Hepatocyte (in vitro differentiated cells): ENCODE measurements around the gene NHLH1. TPM values are rescaled to one million over a fixed set of nuclear protein-coding genes. Genes with fewer than 3 reads are reported as not detected.

Experiments used
- DNase-seq: peaks from one replicate; pipeline ENCODE4 v3.0.0-alpha.2; 2016; ENCODE audit warnings: low spot score
- H2AFZ ChIP-seq: fragments of 200-600 bp; sonication (generic); 2 replicates; pipeline ENCODE4 v1.6.0; 2016; ENCODE audit warnings: antibody characterized with exemption, mild to moderate bottlenecking
- H3K27ac ChIP-seq: fragments of 200-600 bp; sonication (generic); 2 replicates; pipeline ENCODE4 v1.5.1; 2016; ENCODE audit warnings: mild to moderate bottlenecking
- H3K27me3 ChIP-seq: fragments of 200-600 bp; sonication (generic); 2 replicates; pipeline ENCODE4 v1.6.1; 2016
- H3K36me3 ChIP-seq: fragments of 200-600 bp; sonication (generic); replicated peaks from 2 replicates; pipeline ENCODE4 v1.5.1; 2016; ENCODE audit warnings: low read depth; ENCODE audit not compliant: insufficient read depth
- H3K4me1 ChIP-seq: fragments of 200-600 bp; sonication (generic); 2 replicates; pipeline ENCODE4 v1.5.1; 2016; ENCODE audit warnings: mild to moderate bottlenecking, moderate library complexity; ENCODE audit not compliant: insufficient read depth
- H3K4me2 ChIP-seq: fragments of 200-600 bp; sonication (generic); 2 replicates; pipeline ENCODE4 v1.6.0; 2016
- H3K4me3 ChIP-seq: fragments of 200-600 bp; sonication (generic); 2 replicates; pipeline ENCODE4 v1.5.1; 2016; ENCODE audit warnings: mild to moderate bottlenecking
- H3K79me2 ChIP-seq: fragments of 200-600 bp; sonication (generic); 2 replicates; pipeline ENCODE4 v1.6.0; 2017; ENCODE audit warnings: mild to moderate bottlenecking
- H3K9me2 ChIP-seq: fragments of 200-600 bp; sonication (generic); replicated peaks from 2 replicates; pipeline ENCODE4 v1.6.0; 2017; ENCODE audit warnings: mild to moderate bottlenecking; ENCODE audit not compliant: insufficient read depth
- H3K9me3 ChIP-seq: fragments of 200-600 bp; sonication (generic); 2 replicates; pipeline ENCODE4 v1.5.1; 2016; ENCODE audit warnings: low read depth, mild to moderate bottlenecking
- H4K20me1 ChIP-seq: fragments of 200-600 bp; sonication (generic); 2 replicates; pipeline ENCODE4 v1.6.0; 2016; ENCODE audit warnings: mild to moderate bottlenecking; ENCODE audit not compliant: insufficient read depth, poor library complexity, severe bottlenecking
- CTCF ChIP-seq: fragments of 200-600 bp; sonication (generic); IDR thresholded peaks from 2 replicates; pipeline ENCODE4 v1.5.1; 2016; ENCODE audit warnings: antibody characterized with exemption, mild to moderate bottlenecking; ENCODE audit not compliant: poor library complexity
- EZH2 ChIP-seq: fragments of 200-600 bp; sonication (generic); IDR thresholded peaks from 2 replicates; pipeline ENCODE4 v1.6.1; 2016; ENCODE audit warnings: antibody characterized with exemption, mild to moderate bottlenecking, borderline replicate concordance
- EZH2phosphoT487 ChIP-seq: fragments of 200-600 bp; sonication (generic); IDR thresholded peaks from one replicate; pipeline ENCODE4 v1.6.1; 2018; ENCODE audit warnings: antibody characterized with exemption, mild to moderate bottlenecking, low read depth, moderate library complexity; ENCODE audit not compliant: unreplicated experiment, severe bottlenecking
- WGBS: methylation state at CpG from one replicate; pipeline ENCODE4 v1.1.6; 2016; ENCODE audit warnings: low lambda C conversion rate; ENCODE audit errors: missing lambda C conversion rate; 5-methylcytosine and 5-hydroxymethylcytosine counted together
- polyA plus RNA-seq: library from polyadenylated mRNA; unstranded; fragments of >200 nt; fragmentation: Nextera tagmentation; extraction: Ambion mirVana; gene quantifications from 2 replicates; pipeline ENCODE4 v1.2.1, GENCODE V29; 2016
- total RNA-seq: library from RNA; depleted of rRNA; stranded (reverse); fragments of >200 nt; gene quantifications from 2 replicates; pipeline ENCODE4 v1.2.3, GENCODE V29; 2014

The NHLH1 gene
- total and polyA plus RNA-seq, 2 experiments from 2014 or later = 0.13 TPM; not detected in 1

DNA sequence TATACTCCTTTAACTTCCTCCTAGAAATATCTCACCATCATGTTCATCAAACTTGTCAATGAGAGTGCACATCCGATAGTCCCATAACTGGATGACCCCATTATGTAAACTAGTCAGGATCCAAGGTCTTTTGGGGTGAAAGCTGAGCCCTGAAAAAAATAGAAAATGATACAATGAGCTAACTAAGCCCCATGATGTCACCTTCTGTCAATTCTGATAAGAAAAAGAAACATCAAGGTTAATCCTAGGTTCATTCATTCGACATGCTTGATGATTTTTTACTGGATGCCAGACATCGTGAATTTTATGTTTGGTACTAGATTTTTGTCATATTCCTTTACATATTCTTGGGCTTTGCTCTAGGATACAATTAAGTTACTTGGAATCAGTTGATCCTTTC lies 26.7 kb upstream of the NHLH1 start:
- Histone ChIP-seq H4K20me1 (peaks cover 32% of the 10 kb centered on the region), H2AFZ (no peak overlapping the region), H3K27me3 (no peaks in the 10 kb centered on the region), H3K27ac (no peak overlapping the region), H3K79me2 (peaks cover 94% of the 10 kb centered on the region), H3K9me3 (no peaks in the 10 kb centered on the region), H3K4me3 (no peak overlapping the region), H3K4me1 (peaks cover 12% of the 10 kb centered on the region), H3K36me3 (no peaks in the 10 kb centered on the region), H3K4me2 (peak overlapping the region; percentile 81), H3K9me2 (no peaks in the 10 kb centered on the region)
- no peak for DNase-seq
- whole genome bisulfite sequencing = 80% methylated on average over 3 of the region's 3 CpGs
- TF ChIP-seq EZH2phosphoT487 (no peak), EZH2 (no peak), CTCF (no peak)

DNA sequence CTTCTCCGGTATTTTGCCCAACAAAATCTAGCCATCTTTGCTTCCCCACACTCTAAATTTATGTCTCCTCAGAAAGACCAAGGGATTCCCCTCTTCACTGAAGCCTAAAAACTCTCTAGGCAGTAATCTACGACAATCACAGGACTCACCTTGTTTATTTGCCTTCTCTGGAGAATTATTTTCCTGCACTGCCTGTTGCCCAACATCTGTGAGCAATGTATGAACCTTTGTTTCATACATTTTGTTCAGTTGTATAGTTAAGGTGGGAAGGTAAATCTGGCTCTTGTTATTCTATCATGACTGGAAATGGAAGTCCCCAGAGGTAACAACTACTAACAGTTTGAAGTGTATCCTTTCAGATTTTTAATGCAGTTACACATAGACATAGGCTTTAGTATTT lies 26.0 kb upstream of the NHLH1 start:
- Histone ChIP-seq H3K9me2 (no peaks in the 10 kb centered on the region), H3K9me3 (no peaks in the 10 kb centered on the region), H3K27ac (no peak overlapping the region), H3K79me2 (peaks cover 96% of the 10 kb centered on the region), H3K4me3 (no peak overlapping the region), H3K4me1 (peaks cover 12% of the 10 kb centered on the region), H3K27me3 (no peaks in the 10 kb centered on the region), H2AFZ (no peak overlapping the region), H3K36me3 (no peaks in the 10 kb centered on the region), H3K4me2 (peak overlapping the region; percentile 81), H4K20me1 (peaks cover 32% of the 10 kb centered on the region)
- no peak for TF ChIP-seq EZH2
- no peak for TF ChIP-seq EZH2phosphoT487
- TF ChIP-seq CTCF = no peak
- 50% methylated on average over 2 of the region's 2 CpGs for WGBS
- no peak for DNase-seq

- H3K4me1 ChIP-seq = peaks cover 12% of the 10 kb centered on the region
- WGBS = under 1% methylated on average over 7 of the region's 7 CpGs
- peaks cover 96% of the 10 kb centered on the region for H3K79me2 ChIP-seq
- no peaks in the 10 kb centered on the region for H3K9me3 ChIP-seq
- H3K27ac ChIP-seq = peak overlapping the region; percentile 94
- H2AFZ ChIP-seq = peak overlapping the region; percentile 38
- H3K4me2 ChIP-seq = peak overlapping the region; percentile 81
- H4K20me1 ChIP-seq = peaks cover 32% of the 10 kb centered on the region
- no peaks in the 10 kb centered on the region for H3K27me3 ChIP-seq
- H3K4me3 ChIP-seq = peak overlapping the region; percentile 85
- TF ChIP-seq EZH2 = no peak
- no peak for TF ChIP-seq CTCF
- TF ChIP-seq EZH2phosphoT487 = no peak
- H3K9me2 ChIP-seq = no peaks in the 10 kb centered on the region
- peak; percentile 25 for DNase-seq
- no peaks in the 10 kb centered on the region for H3K36me3 ChIP-seq
These were observed 24.3 kb upstream of the NHLH1 start for GRCh38 chr1:160342526-160342925.
